Measurements from ENCODE around the gene IFITM10. TPM values are rescaled to one million over a fixed set of nuclear protein-coding genes. Genes with fewer than 3 reads are reported as not detected.

The IFITM10 gene
- polyA plus RNA-seq, 1 experiment: 0.04 TPM

GRCh38 chr11:1742869-1743584 lies 7.4 kb downstream of the IFITM10 start:
- H3K27me3 ChIP-seq (ENCODE audit: control insufficient read depth, insufficient read depth, low read length): peaks cover 14% of the 10 kb centered on the region
- H3K4me3 ChIP-seq (ENCODE audit: low read depth, low read length): no peak overlapping the region
- H3K9me3 ChIP-seq (ENCODE audit: control insufficient read depth, insufficient read depth, low read length): peaks cover 18% of the 10 kb centered on the region
- no peak for DNase-seq (ENCODE audit: low read depth, low spot score)
- H3K27ac ChIP-seq (ENCODE audit: low read depth, low read length): no peak overlapping the region
- no peak for TF ChIP-seq CTCF (IDR thresholded peaks at IDR 0.05; ENCODE audit: low read depth, low read length)
- CTCF ChIA-PET: no interaction called here
- POLR2A ChIA-PET: no interaction called here

- H3K9me3 ChIP-seq (ENCODE audit: control insufficient read depth, insufficient read depth, low read length): peaks cover 24% of the 10 kb centered on the region
- no peak overlapping the region for H3K4me3 ChIP-seq (ENCODE audit: low read depth, low read length)
- CTCF ChIA-PET: no interaction called here
- no peak overlapping the region for H3K27ac ChIP-seq (ENCODE audit: low read depth, low read length)
- peaks cover 8% of the 10 kb centered on the region for H3K27me3 ChIP-seq (ENCODE audit: control insufficient read depth, insufficient read depth, low read length)
- no peak for TF ChIP-seq CTCF (IDR thresholded peaks at IDR 0.05; ENCODE audit: low read depth, low read length)
- DNase-seq (ENCODE audit: low read depth, low spot score): no peak
- POLR2A ChIA-PET: no interaction called here
Observed at GRCh38 chr11:1742371-1742770, 8.0 kb downstream of the IFITM10 start.

- POLR2A ChIA-PET: no interaction called here
- TF ChIP-seq CTCF (IDR thresholded peaks at IDR 0.05; ENCODE audit: low read depth, low read length): no peak
- Histone ChIP-seq H3K4me3 (ENCODE audit: low read depth, low read length) (no peak overlapping the region), H3K27ac (ENCODE audit: low read depth, low read length) (no peak overlapping the region), H3K9me3 (ENCODE audit: control insufficient read depth, insufficient read depth, low read length) (peaks cover 24% of the 10 kb centered on the region), H3K27me3 (ENCODE audit: control insufficient read depth, insufficient read depth, low read length) (peaks cover 6% of the 10 kb centered on the region)
- DNase-seq (ENCODE audit: low read depth, low spot score): no peak
- CTCF ChIA-PET: no interaction called here
Observed at GRCh38 chr11:1741741-1742140, 8.7 kb downstream of the IFITM10 start.

DNA sequence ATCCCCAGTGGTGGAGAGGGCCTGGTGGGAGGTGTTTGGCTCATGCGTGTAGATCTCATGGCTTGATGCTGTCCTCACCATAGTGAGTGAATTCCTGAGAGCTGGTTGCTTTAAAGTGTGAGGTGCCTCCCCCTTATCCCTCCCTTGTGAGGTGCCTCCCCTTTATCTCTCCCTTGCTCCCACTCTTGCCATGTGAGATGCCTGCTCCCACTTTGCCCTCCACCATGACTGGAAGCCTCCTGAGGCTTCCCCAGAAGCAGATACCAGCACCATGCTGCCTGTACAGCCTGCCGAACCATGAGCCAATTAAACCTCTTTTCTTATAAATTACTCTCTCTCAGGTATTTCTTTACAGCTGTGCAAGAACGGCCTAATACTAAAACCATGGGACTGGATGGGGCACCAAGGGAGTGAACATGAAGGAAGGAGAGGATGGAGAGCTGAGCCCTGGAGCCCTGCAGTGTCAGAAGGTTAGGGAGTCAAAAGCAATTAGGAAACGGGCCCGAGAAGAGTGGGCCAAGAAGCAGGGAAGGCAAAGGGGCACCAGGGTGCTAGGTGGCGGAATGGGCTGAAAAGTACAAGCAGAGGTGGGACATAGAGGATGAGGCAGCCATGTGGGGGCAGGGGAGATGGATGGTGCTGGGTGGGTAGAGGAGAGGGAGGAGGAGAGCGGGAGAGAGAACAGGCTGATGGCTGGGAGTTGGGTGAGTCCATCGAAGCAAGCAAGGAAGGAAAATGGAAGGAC lies 9.4 kb downstream of the IFITM10 start:
- ChIA-PET CTCF (no interaction called here), POLR2A (no interaction called here)
- no peak overlapping the region for H3K27ac ChIP-seq (ENCODE audit: low read depth, low read length)
- no peak for DNase-seq (ENCODE audit: low read depth, low spot score)
- H3K9me3 ChIP-seq (ENCODE audit: control insufficient read depth, insufficient read depth, low read length): peaks cover 26% of the 10 kb centered on the region
- peaks cover 9% of the 10 kb centered on the region for H3K27me3 ChIP-seq (ENCODE audit: control insufficient read depth, insufficient read depth, low read length)
- TF ChIP-seq CTCF (IDR thresholded peaks at IDR 0.05; ENCODE audit: low read depth, low read length): no peak
- H3K4me3 ChIP-seq (ENCODE audit: low read depth, low read length): no peak overlapping the region

GRCh38 chr11:1739576-1739975 lies 10.8 kb downstream of the IFITM10 start:
- ChIA-PET CTCF (no interaction called here), POLR2A (no interaction called here)
- no peak for DNase-seq (ENCODE audit: low read depth, low spot score)
- H3K4me3 ChIP-seq (ENCODE audit: low read depth, low read length): no peak overlapping the region
- peaks cover 15% of the 10 kb centered on the region for H3K9me3 ChIP-seq (ENCODE audit: control insufficient read depth, insufficient read depth, low read length)
- peaks cover 10% of the 10 kb centered on the region for H3K27me3 ChIP-seq (ENCODE audit: control insufficient read depth, insufficient read depth, low read length)
- no peak for TF ChIP-seq CTCF (IDR thresholded peaks at IDR 0.05; ENCODE audit: low read depth, low read length)
- no peak overlapping the region for H3K27ac ChIP-seq (ENCODE audit: low read depth, low read length)
